ENCODE measurements around the gene BIK. TPM values are rescaled to one million over a fixed set of nuclear protein-coding genes. Genes with fewer than 3 reads are reported as not detected.
A peak's percentile ranks its signal among the peaks of the same experiment; 100 is the strongest.

Gene BIK, protein sequence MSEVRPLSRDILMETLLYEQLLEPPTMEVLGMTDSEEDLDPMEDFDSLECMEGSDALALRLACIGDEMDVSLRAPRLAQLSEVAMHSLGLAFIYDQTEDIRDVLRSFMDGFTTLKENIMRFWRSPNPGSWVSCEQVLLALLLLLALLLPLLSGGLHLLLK
- 56.8 and 66.6 TPM in 2 replicates for total RNA-seq

DNA sequence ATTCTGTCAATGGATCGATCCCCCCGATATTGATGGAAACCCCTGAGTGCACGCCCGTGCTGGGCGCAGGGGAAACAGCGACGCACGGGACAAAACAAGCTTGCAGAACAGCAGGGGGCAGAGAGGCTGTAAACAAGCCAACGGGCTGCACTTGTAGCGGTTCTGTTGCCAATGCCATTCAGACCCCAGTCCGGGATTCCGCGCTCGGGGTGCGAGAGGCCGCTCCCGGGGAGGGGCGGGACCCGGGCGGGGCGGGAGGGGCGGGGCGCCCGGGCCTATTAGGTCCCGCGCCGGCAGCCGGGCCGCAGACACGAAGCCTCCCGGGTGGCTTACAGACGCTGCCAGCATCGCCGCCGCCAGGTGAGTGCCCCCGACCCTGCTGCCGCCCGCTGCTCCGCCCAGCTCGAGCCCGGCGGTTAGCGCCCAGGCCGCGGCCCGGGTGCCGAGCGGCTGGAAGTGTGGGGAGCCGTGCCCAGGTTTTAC, at the start of gene BIK:
Gene BIK (plus strand): TSS at position 307 of the 483 bp plus-strand sequence. CDS start 13,273 bp downstream, outside the sequence.
- H3K27me3 ChIP-seq (ENCODE audit: control insufficient read depth, insufficient read depth, low read length): peaks cover 4% of the 10 kb centered on the region
- DNase-seq (ENCODE audit: low read depth) (no peak), FAIRE-seq (no peak)
- TF ChIP-seq, protein P1, sequence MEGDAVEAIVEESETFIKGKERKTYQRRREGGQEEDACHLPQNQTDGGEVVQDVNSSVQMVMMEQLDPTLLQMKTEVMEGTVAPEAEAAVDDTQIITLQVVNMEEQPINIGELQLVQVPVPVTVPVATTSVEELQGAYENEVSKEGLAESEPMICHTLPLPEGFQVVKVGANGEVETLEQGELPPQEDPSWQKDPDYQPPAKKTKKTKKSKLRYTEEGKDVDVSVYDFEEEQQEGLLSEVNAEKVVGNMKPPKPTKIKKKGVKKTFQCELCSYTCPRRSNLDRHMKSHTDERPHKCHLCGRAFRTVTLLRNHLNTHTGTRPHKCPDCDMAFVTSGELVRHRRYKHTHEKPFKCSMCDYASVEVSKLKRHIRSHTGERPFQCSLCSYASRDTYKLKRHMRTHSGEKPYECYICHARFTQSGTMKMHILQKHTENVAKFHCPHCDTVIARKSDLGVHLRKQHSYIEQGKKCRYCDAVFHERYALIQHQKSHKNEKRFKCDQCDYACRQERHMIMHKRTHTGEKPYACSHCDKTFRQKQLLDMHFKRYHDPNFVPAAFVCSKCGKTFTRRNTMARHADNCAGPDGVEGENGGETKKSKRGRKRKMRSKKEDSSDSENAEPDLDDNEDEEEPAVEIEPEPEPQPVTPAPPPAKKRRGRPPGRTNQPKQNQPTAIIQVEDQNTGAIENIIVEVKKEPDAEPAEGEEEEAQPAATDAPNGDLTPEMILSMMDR (IDR thresholded peaks at IDR 0.05; ENCODE audit: insufficient read depth, low read length, severe bottlenecking): peak; percentile 45
- H3K4me3 ChIP-seq (ENCODE audit: low read depth, low read length): peak within 1 kb of the TSS; percentile 78
- H3K36me3 ChIP-seq (ENCODE audit: control insufficient read depth, insufficient read depth, low read length): no peaks in the 10 kb centered on the region

DNA sequence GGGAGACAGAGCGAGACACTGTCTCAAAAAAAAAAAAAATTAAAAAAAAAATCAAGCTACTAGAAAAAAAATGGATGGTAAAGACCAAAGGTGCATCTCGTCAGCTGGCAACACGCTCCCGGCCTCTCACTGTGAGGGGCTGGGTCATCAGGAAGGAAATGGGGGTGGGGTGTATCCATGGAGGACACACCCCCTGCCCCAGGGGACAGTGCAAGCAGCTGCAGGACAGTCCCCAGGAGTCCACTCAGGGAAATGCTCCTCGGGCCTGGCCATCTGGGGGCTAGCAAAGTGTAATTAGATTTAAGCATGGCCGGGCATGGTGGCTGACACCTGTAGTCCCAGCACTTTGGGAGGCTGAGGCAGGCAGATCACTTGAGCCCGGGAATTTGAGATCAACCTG, 44.4 kb upstream of the BIK start:
- no peak for DNase-seq (ENCODE audit: low read depth)
- FAIRE-seq: no peak
- Histone ChIP-seq H3K4me3 (ENCODE audit: low read depth, low read length) (no peak overlapping the region), H3K27me3 (ENCODE audit: control insufficient read depth, insufficient read depth, low read length) (no peaks in the 10 kb centered on the region), H3K36me3 (ENCODE audit: control insufficient read depth, insufficient read depth, low read length) (no peaks in the 10 kb centered on the region)
- TF ChIP-seq, protein P1 (IDR thresholded peaks at IDR 0.05; ENCODE audit: insufficient read depth, low read length, severe bottlenecking): no peak

DNA sequence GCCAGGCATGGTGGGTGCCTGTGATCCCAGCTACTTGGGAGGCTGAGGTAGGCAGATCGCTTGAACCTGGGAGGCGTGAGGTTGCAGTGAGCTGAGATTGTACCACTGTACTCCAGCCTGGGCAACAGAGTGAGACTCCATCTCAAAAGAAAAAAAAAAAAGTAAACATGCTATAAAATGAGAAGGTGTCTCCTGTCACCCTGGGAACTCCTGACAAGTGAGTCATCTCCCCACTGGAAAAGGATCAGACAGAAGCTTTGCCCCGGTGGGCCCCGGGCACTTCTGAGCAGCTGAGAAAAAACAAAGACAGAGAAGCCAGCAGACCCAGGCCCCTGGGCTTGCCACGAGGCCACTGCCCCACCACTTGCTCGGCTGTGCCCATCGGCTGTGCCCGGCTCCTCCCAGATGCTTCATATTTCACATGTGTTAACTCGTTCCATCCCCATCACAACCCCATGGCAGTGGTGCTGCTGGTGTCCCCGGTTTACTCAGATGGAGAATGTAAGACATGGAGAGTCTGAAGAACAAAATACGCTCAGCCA, 43.6 kb upstream of the BIK start:
- FAIRE-seq (no peak), DNase-seq (ENCODE audit: low read depth) (peak; percentile 34)
- H3K4me3 ChIP-seq (ENCODE audit: low read depth, low read length): no peak overlapping the region
- TF ChIP-seq, protein P1 (IDR thresholded peaks at IDR 0.05; ENCODE audit: insufficient read depth, low read length, severe bottlenecking): no peak
- no peaks in the 10 kb centered on the region for H3K27me3 ChIP-seq (ENCODE audit: control insufficient read depth, insufficient read depth, low read length)
- H3K36me3 ChIP-seq (ENCODE audit: control insufficient read depth, insufficient read depth, low read length): no peaks in the 10 kb centered on the region

DNA sequence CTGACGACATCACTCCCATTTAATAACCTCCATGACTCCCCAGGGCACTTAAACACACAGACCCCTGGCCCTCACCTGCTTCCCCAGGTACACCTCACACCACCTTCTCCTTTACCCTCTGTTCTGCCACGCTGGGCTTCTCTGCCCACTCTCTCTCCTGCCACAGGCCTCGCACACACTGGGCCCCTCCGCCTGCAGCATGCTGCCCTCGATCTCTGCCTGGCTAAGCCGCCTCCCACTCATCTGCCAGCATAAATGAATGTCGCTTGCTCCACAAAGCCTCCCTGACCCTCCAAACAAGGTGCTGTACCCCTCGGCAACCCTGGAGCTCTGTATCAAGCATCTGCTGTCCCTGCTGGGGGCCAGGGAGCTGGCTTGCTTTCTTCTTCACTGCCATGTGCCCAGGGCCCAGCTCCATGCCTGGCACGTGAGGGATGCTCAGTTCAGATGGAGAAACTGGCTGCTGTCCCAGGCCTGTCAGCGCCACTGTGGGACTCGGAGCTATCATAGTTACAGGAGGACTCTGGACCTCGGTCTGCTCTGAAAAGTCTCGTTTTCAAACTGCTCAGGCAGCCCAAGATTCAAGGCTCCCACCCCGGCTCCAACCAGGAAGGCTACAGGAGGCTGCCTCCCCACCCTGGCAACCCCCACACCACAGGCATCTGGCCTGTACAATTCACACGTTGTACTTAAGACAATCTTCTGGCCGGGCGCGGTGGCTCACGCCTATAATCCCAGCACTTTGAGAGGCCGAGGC, 33.3 kb upstream of the BIK start:
- FAIRE-seq (no peak), DNase-seq (ENCODE audit: low read depth) (no peak)
- Histone ChIP-seq H3K27me3 (ENCODE audit: control insufficient read depth, insufficient read depth, low read length) (no peaks in the 10 kb centered on the region), H3K4me3 (ENCODE audit: low read depth, low read length) (no peak overlapping the region), H3K36me3 (ENCODE audit: control insufficient read depth, insufficient read depth, low read length) (peaks cover 1% of the 10 kb centered on the region)
- TF ChIP-seq, protein P1 (IDR thresholded peaks at IDR 0.05; ENCODE audit: insufficient read depth, low read length, severe bottlenecking): no peak

DNA sequence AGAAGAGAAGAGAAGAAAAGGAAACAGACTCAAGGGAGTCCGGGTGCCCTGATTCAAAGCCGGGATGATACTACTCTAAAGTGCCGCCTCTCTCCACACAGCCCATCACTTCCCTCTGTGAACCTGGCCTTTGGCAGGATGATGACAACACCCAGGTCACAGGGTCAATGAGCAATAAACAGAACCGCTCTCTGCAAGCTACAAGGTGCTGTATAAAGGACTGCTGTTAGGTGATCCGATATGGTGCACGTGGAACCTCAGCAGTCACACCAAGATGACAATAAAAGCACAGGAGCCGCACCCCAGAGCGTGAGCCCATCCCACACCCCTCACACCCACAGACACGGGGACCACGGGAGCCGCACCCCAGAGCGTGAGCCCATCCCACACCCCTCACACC, 32.0 kb upstream of the BIK start:
- H3K27me3 ChIP-seq (ENCODE audit: control insufficient read depth, insufficient read depth, low read length): no peaks in the 10 kb centered on the region
- FAIRE-seq (no peak), DNase-seq (ENCODE audit: low read depth) (no peak)
- TF ChIP-seq, protein P1 (IDR thresholded peaks at IDR 0.05; ENCODE audit: insufficient read depth, low read length, severe bottlenecking): no peak
- H3K36me3 ChIP-seq (ENCODE audit: control insufficient read depth, insufficient read depth, low read length): peaks cover 1% of the 10 kb centered on the region
- no peak overlapping the region for H3K4me3 ChIP-seq (ENCODE audit: low read depth, low read length)
